Astrocyte of the cerebellum (primary cell): ENCODE results near the gene TRUB1.

Source experiments
- DNase-seq: peaks from one replicate; pipeline ENCODE4 v3.0.0-alpha.2; 2011; ENCODE audit warnings: low read depth
- H3K4me3 ChIP-seq: 2 replicates; pipeline ENCODE4 v1.5.1; 2011; ENCODE audit warnings: mild to moderate bottlenecking, low read depth, low read length, moderate library complexity
- in situ Hi-C: cut with HindIII; loops from 2 replicates; pipeline ENCODE4 v1.10.0; 2017; ENCODE audit warnings: low sequenced_read_pairs
- TF ChIP-seq, protein P1 (sequence below): IDR thresholded peaks from 2 replicates; pipeline ENCODE4 v1.5.1; 2012; ENCODE audit warnings: low read length, low read depth, moderate library complexity, mild to moderate bottlenecking; ENCODE audit errors: missing control alignments

The TRUB1 gene

GRCh38 chr10:114902151-114902550, 35.8 kb upstream of the TRUB1 start:
- no peak overlapping the region for H3K4me3 ChIP-seq
- in situ Hi-C loops, result no loop called here
- TF ChIP-seq, protein P1, sequence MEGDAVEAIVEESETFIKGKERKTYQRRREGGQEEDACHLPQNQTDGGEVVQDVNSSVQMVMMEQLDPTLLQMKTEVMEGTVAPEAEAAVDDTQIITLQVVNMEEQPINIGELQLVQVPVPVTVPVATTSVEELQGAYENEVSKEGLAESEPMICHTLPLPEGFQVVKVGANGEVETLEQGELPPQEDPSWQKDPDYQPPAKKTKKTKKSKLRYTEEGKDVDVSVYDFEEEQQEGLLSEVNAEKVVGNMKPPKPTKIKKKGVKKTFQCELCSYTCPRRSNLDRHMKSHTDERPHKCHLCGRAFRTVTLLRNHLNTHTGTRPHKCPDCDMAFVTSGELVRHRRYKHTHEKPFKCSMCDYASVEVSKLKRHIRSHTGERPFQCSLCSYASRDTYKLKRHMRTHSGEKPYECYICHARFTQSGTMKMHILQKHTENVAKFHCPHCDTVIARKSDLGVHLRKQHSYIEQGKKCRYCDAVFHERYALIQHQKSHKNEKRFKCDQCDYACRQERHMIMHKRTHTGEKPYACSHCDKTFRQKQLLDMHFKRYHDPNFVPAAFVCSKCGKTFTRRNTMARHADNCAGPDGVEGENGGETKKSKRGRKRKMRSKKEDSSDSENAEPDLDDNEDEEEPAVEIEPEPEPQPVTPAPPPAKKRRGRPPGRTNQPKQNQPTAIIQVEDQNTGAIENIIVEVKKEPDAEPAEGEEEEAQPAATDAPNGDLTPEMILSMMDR, result no peak
- no peak for DNase-seq

- DNase-seq, result no peak
- no peak overlapping the region for H3K4me3 ChIP-seq
Observed at GRCh38 chr10:114905450-114905849, 32.5 kb upstream of the TRUB1 start.

DNA sequence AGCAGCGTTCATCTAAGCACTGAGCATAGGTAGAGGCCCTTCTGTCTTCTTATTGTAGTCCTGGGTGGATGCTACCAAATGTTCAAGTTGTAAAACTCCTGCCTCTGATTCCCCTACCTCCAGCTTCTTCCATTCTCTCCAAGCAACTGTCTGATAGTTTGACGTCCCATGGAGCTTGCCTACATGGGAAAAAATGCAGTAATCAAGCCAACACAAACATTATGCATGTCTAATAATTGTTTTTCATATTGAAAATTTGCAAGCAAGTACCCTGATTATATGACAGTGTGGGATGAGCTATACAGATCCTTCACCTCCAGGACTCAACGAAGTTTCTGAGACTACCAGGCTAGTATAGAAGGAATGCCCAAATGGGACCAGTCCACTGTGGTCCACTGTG, 31.0 kb upstream of the TRUB1 start:
- DNase-seq, result no peak
- TF ChIP-seq, protein P1, result no peak
- in situ Hi-C loops, result no loop called here
- H3K4me3 ChIP-seq, result no peak overlapping the region

More at GRCh38 chr10:114905450-114905849, 32.5 kb upstream of the TRUB1 start:
- in situ Hi-C loops, result no loop called here
- TF ChIP-seq, protein P1, result no peak

DNA sequence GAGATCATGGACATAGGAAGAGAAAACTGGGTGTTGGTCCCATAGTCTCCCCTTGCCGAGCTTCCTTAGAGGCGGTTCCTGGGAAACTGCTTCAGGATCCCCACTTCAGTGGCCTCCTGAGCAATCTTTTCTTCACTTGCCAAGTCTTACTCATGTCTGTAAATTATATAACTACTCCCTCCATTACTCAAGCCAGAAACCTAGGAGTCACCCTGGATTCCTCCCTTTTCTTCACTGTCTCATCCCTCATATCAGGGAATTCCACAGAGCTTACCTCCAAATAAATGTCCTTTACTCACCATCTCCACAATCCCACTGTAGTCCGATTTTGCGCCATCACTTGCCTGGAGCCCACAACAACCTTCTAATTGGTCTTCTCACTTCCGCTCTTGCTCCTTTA, 29.1 kb upstream of the TRUB1 start:
- DNase-seq, result no peak
- no peak overlapping the region for H3K4me3 ChIP-seq
- in situ Hi-C loops, result no loop called here
- TF ChIP-seq, protein P1, result no peak

GRCh38 chr10:114911052-114911711, 26.8 kb upstream of the TRUB1 start:
- DNase-seq, result no peak
- in situ Hi-C loops, result no loop called here
- TF ChIP-seq, protein P1, result no peak
- no peak overlapping the region for H3K4me3 ChIP-seq

GRCh38 chr10:114911801-114912469, 26.1 kb upstream of the TRUB1 start:
- TF ChIP-seq, protein P1, result no peak
- no peak overlapping the region for H3K4me3 ChIP-seq
- in situ Hi-C loops, result no loop called here
- no peak for DNase-seq
